Activated naive CD8-positive, alpha-beta T cell treated with anti-CD3 and anti-CD28 coated beads, Interleukin-2, amount 50 U/mL, for 24 hours (primary cell): ENCODE measurements around the gene PDIA6.

ENCODE experiments used
- ATAC-seq: fragments of 150-1000 bp; cut with Tn5 transposase; one replicate; pipeline ENCODE4 v1.10.0; 2021
- DNase-seq: peaks from one replicate; pipeline ENCODE4 v3.0.0; 2021
- H3K27ac Mint-ChIP-seq: one replicate; pipeline ENCODE4 v1.8.0; 2021; ENCODE audit warnings: mild to moderate bottlenecking, mixed read lengths
- H3K27me3 Mint-ChIP-seq: one replicate; pipeline ENCODE4 v1.8.0; 2021; ENCODE audit warnings: mixed read lengths
- H3K36me3 Mint-ChIP-seq: one replicate; pipeline ENCODE4 v1.8.0; 2021; ENCODE audit warnings: low read depth, mixed read lengths
- H3K4me1 Mint-ChIP-seq: one replicate; pipeline ENCODE4 v1.8.0; 2021; ENCODE audit warnings: mixed read lengths
- H3K4me3 Mint-ChIP-seq: one replicate; pipeline ENCODE4 v1.8.0; 2021; ENCODE audit warnings: mild to moderate bottlenecking, moderate library complexity, mixed read lengths
- H3K9me3 Mint-ChIP-seq: one replicate; pipeline ENCODE4 v1.8.0; 2021; ENCODE audit warnings: mixed read lengths

The PDIA6 gene

DNA sequence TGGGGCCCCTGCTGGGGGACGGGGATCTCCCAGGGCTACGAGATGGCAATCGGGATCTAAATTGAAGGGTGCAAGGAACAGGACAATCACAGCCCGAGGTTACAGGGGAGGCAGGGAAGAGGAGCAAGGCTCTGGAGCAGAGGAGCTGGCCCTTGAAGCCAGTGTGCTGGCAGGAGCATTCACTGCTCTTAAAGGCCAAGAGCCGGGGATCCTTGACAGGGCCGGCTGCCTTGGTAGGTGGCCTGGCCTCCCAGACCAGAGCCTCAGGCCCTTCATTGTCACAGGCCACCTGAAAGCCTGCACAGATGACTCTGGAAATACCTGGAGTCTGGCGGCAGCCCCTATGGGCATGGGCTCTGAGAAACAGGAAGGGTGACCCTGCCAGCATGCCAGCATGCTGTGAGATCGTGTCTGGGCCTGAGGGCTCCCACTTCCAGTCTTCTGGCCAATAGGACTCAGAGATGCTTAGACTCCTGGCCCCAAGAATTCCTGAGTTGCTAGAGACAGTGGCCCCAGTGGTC lies 38.7 kb downstream of the PDIA6 start:
- H3K9me3 Mint-ChIP-seq: no peaks in the 10 kb centered on the region
- DNase-seq (no peak), ATAC-seq (no peak)
- no peaks in the 10 kb centered on the region for H3K27me3 Mint-ChIP-seq
- H3K4me1 Mint-ChIP-seq: no peaks in the 10 kb centered on the region
- peaks cover 2% of the 10 kb centered on the region for H3K36me3 Mint-ChIP-seq
- H3K27ac Mint-ChIP-seq: no peak overlapping the region
- H3K4me3 Mint-ChIP-seq: no peak overlapping the region

GRCh38 chr2:10772868-10773215 lies 39.7 kb downstream of the PDIA6 start:
- no peaks in the 10 kb centered on the region for H3K27me3 Mint-ChIP-seq
- H3K4me3 Mint-ChIP-seq: no peak overlapping the region
- no peak for ATAC-seq
- DNase-seq: no peak
- H3K36me3 Mint-ChIP-seq: peaks cover 2% of the 10 kb centered on the region
- H3K27ac Mint-ChIP-seq: no peak overlapping the region
- no peaks in the 10 kb centered on the region for H3K9me3 Mint-ChIP-seq
- H3K4me1 Mint-ChIP-seq: no peaks in the 10 kb centered on the region

DNA sequence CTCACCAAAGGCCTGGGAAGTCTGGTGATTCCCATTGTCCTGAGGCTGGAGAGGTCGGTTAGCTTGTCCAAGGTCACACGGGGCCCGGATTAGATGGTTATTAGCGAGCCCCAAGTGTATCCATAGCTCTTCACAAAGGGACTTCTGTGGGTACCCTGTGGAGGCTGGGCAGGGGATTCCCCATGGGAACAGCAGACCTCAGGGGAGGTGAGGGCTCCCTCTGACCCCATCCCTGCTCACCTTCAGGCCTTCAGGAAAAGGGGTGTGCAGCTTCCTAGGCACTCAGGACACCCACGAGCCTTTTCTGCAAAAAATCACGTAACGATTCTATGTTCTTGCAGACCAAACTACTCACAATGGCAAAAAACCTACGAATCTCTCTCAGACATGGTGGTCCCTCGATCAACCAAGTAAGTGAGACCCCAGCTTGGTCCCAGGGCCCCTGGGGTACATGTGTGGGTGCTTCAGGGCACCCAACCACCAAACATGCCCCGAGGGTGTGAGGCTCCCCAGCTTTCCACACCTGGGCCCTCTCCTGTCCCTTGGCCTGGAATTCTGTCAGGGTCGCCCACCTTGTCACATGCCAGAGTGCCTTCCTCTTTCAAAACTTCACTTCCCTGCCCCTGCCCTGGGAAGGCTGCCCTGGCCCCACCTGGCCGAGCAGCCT lies 40.3 kb downstream of the PDIA6 start:
- Mint-ChIP-seq H3K36me3 (no peaks in the 10 kb centered on the region), H3K4me1 (no peaks in the 10 kb centered on the region), H3K4me3 (no peak overlapping the region), H3K27ac (no peak overlapping the region), H3K9me3 (no peaks in the 10 kb centered on the region), H3K27me3 (no peaks in the 10 kb centered on the region)
- ATAC-seq: no peak
- DNase-seq: no peak

DNA sequence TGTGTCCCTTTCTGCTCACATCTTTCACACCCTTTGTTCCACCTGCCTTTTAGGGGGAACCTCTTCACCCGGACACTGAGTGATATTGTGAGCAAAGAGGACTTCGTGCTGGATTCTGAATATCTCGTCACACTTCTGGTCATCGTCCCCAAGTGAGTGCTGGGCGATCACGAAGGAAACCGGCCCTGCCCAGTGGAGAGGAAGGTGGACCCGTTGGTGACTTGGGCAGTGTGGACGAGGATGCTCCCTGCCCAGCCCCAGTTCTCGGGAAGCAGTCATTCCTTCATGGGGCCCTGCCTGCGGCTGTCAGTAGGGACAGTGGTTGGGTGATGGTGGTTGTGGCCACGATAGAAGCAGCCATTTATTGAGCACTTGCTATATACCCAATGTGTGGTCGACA lies 40.8 kb downstream of the PDIA6 start:
- DNase-seq: no peak
- no peak for ATAC-seq
- no peaks in the 10 kb centered on the region for H3K27me3 Mint-ChIP-seq
- H3K4me1 Mint-ChIP-seq: no peaks in the 10 kb centered on the region
- H3K4me3 Mint-ChIP-seq: no peak overlapping the region
- no peaks in the 10 kb centered on the region for H3K9me3 Mint-ChIP-seq
- no peak overlapping the region for H3K27ac Mint-ChIP-seq
- H3K36me3 Mint-ChIP-seq: no peaks in the 10 kb centered on the region

DNA sequence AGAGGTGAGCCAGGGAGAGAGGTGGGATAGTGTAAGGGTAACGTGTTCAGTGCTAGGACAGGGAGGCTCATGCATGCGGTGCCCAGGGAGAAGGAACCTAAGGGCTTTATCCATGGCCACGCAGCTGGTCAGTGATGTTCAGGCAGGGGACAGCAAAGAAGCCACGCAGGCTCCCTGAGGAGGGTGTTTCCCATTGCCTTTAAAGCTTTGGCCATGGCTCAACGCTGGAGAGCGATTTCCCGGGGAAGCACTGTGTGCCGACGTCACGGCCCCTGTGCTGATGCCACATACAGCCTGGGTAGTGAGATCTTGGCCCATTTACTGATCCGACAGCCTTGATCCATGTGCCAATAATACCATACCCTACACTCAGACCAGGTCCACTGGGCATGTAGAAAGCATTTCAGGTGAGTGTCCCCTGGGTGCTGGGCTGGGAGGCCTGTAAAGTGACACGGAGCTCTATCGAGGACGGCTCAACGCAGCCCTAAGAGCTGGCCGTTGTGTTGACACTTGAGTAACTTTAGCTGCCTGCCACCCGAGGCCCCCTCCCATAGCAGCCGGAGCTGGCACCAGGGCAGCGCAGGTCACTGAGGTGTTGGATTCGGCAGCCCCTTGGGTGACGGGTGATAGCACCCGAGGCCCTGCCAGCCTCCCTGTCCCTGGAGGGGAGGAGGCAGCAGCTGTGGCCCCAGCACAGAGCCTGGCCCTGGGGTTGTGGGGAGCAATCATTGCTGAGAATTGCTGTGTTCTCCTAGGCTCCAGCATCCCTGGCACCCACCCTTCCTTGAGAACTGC lies 41.4 kb downstream of the PDIA6 start:
- Mint-ChIP-seq H3K9me3 (no peaks in the 10 kb centered on the region), H3K4me1 (no peaks in the 10 kb centered on the region), H3K27ac (no peak overlapping the region), H3K27me3 (no peaks in the 10 kb centered on the region), H3K4me3 (no peak overlapping the region), H3K36me3 (no peaks in the 10 kb centered on the region)
- DNase-seq (no peak), ATAC-seq (no peak)

DNA sequence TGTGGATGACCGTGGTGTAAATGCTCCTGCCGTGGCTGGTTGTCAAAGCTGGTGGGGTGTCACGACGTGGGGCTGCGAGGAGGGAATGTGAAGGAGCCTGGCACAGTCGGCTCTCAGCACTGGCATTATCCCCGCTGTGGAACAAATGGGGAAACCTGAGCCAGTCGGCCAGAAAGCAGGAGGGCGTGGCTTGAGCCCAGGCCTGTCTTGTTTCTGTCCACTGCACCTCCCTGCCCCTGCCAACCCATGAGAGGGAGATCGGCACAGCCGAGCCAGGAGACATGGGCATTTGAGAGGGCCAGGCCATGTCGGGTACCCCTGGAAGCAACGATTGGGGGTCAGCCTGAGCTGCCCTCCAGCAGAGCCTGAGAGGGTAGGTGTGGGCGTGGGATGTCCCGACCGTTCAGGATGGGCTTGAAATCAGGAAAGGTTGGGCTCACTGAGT lies 44.5 kb downstream of the PDIA6 start:
- Mint-ChIP-seq H3K4me1 (no peaks in the 10 kb centered on the region), H3K9me3 (no peaks in the 10 kb centered on the region), H3K4me3 (no peak overlapping the region), H3K36me3 (no peaks in the 10 kb centered on the region), H3K27me3 (peaks cover under 1% of the 10 kb centered on the region), H3K27ac (no peak overlapping the region)
- ATAC-seq: no peak
- DNase-seq: no peak

- Mint-ChIP-seq H3K36me3 (no peaks in the 10 kb centered on the region), H3K4me3 (no peak overlapping the region), H3K4me1 (no peaks in the 10 kb centered on the region), H3K27ac (no peak overlapping the region), H3K9me3 (no peaks in the 10 kb centered on the region), H3K27me3 (peaks cover 5% of the 10 kb centered on the region)
- DNase-seq (no peak), ATAC-seq (no peak)
Observed at GRCh38 chr2:10765914-10766313, 46.7 kb downstream of the PDIA6 start.

DNA sequence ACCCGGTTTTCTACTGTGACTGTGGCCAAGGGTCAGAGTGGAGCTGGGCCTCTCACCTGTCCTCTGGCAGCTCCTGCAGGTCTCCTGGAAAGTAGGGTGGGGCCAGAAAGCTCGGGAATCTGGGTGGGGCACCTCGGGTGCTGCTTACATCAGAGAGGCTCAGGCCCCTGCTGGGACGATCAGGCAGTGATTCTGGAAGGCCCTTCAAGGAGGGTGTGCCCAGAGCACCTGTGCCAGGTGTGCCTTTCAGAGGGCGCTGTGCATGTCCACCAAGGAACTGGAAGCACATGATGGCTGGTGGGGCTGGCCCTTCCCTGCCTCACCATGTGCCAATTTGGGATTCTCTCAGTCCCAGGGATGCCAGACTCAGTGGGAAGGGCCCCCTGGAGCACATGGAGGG lies 47.1 kb downstream of the PDIA6 start:
- no peak for DNase-seq

DNA sequence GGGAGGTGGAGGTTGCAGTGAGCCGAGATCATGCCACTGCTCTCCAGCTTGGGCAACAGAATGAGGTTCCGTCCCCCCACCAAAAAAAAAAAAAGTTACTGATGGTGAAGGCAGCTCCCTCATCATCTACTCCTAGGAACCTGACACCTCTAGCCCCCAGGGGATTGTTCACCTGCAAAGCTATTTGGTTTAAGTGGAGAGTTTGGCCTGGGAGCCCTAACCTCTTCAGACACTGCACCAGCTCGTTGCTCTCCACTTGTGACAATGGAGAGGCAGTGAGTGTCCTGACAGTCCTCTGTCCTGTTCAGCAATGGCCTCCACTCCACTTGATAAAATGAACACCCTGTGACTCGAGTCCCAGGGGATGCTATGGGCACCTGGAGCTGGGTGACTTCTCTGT lies 47.7 kb downstream of the PDIA6 start:
- H3K27me3 Mint-ChIP-seq: peaks cover 5% of the 10 kb centered on the region
- DNase-seq (no peak), ATAC-seq (no peak)
- H3K27ac Mint-ChIP-seq: no peak overlapping the region
- H3K4me3 Mint-ChIP-seq: no peak overlapping the region
- no peaks in the 10 kb centered on the region for H3K36me3 Mint-ChIP-seq
- H3K9me3 Mint-ChIP-seq: no peaks in the 10 kb centered on the region
- no peaks in the 10 kb centered on the region for H3K4me1 Mint-ChIP-seq

More for the DNA sequence above, 47.1 kb downstream of the PDIA6 start:
- no peak overlapping the region for H3K4me3 Mint-ChIP-seq
- H3K9me3 Mint-ChIP-seq: no peaks in the 10 kb centered on the region
- H3K27me3 Mint-ChIP-seq: peaks cover 5% of the 10 kb centered on the region
- H3K36me3 Mint-ChIP-seq: no peaks in the 10 kb centered on the region
- H3K4me1 Mint-ChIP-seq: no peaks in the 10 kb centered on the region
- no peak overlapping the region for H3K27ac Mint-ChIP-seq
- ATAC-seq: no peak

DNA sequence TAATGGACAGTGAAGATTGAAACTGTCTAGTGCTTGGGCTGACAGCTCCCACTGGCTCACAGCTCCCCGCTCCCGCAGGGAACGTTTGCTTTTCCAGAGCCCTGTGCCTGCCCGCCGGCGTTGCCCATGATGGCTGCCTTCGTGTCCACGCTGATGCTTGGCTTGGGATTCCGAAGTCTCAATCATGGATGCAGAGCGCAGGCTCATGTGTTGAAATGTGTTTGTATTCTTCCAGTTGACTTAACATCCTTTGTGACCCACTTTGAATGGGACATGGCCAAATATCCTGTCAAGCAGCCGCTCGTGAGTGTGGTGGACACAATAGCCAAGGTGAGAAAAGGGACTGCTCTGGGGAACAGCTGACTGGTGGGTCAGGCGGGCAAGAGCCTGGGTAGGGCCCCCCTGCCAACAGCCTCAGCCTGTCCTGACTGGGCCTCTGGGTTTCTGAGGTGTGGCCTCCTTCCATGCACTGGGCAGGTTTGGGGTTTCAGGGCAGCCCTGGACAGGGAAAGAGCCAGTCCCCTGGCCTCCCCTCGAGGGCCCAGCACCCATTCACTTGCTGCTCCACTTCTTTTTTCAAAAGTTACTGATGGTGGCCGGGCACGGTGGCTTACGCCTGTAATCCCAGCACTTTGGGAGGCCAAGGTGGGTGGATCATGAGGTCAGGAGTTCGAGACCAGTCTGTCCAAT lies 48.3 kb downstream of the PDIA6 start:
- H3K36me3 Mint-ChIP-seq: no peaks in the 10 kb centered on the region
- H3K4me3 Mint-ChIP-seq: no peak overlapping the region
- no peaks in the 10 kb centered on the region for H3K9me3 Mint-ChIP-seq
- peaks cover 5% of the 10 kb centered on the region for H3K27me3 Mint-ChIP-seq
- H3K27ac Mint-ChIP-seq: no peak overlapping the region
- ATAC-seq: no peak
- H3K4me1 Mint-ChIP-seq: no peaks in the 10 kb centered on the region
- no peak for DNase-seq

DNA sequence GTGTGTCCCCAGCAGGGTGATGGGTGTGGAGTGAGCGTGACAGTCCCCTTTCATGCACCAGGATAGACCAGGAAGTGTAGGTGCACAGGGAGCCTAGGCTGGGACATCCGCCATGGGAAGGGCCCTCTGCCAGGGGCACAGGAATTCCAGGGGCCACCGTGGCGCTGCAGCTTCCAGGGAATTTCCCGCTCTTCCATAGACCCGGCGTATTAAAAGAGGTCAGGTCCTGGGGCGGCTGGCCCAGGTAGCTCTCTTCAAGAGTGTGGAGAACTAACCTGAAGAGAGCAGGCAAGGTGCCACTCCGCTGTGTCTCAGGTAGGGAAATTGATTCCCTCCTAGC lies 49.2 kb downstream of the PDIA6 start:
- no peak for ATAC-seq
- no peaks in the 10 kb centered on the region for H3K9me3 Mint-ChIP-seq
- H3K4me3 Mint-ChIP-seq: no peak overlapping the region
- H3K27me3 Mint-ChIP-seq: peaks cover 5% of the 10 kb centered on the region
- DNase-seq: no peak
- H3K4me1 Mint-ChIP-seq: no peaks in the 10 kb centered on the region
- no peak overlapping the region for H3K27ac Mint-ChIP-seq
- no peaks in the 10 kb centered on the region for H3K36me3 Mint-ChIP-seq

GRCh38 chr2:10762651-10763460 lies 49.7 kb downstream of the PDIA6 start:
- no peak for DNase-seq
- Mint-ChIP-seq H3K9me3 (no peaks in the 10 kb centered on the region), H3K4me1 (no peaks in the 10 kb centered on the region), H3K4me3 (no peak overlapping the region), H3K27me3 (peaks cover 5% of the 10 kb centered on the region), H3K27ac (no peak overlapping the region), H3K36me3 (no peaks in the 10 kb centered on the region)
- ATAC-seq: no peak

DNA sequence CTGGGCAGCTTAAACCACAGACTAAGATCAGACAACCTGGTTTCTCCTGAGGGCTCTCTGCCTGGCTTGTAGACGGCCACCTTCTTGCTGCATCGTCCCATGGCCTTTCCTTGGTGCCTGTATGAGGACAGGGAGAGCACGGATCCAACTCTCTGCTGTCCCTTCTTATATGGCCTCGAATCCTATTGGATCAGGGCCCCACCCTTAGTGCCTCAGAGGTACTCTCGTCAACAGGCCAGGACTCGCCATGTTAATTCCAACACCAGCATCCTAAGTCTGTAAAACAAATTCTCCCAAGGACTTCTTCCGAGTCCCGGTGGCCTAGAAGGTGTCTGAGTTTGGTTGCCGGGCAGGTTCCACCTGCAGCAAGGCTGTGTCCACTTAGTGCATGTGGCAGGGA lies 51.0 kb downstream of the PDIA6 start:
- peaks cover 5% of the 10 kb centered on the region for H3K27me3 Mint-ChIP-seq
- no peak overlapping the region for H3K27ac Mint-ChIP-seq
- no peak for ATAC-seq
- no peak overlapping the region for H3K4me3 Mint-ChIP-seq
- H3K36me3 Mint-ChIP-seq: no peaks in the 10 kb centered on the region
- H3K9me3 Mint-ChIP-seq: no peaks in the 10 kb centered on the region
- H3K4me1 Mint-ChIP-seq: no peaks in the 10 kb centered on the region
- no peak for DNase-seq

- no peaks in the 10 kb centered on the region for H3K4me1 Mint-ChIP-seq
- H3K4me3 Mint-ChIP-seq: no peak overlapping the region
- DNase-seq (no peak), ATAC-seq (no peak)
- H3K27ac Mint-ChIP-seq: no peak overlapping the region
- no peaks in the 10 kb centered on the region for H3K9me3 Mint-ChIP-seq
- no peaks in the 10 kb centered on the region for H3K36me3 Mint-ChIP-seq
- H3K27me3 Mint-ChIP-seq: peaks cover 5% of the 10 kb centered on the region
Observed at GRCh38 chr2:10760794-10761504, 51.6 kb downstream of the PDIA6 start.
